Cerebellar nuclear complex (tissue), 1 donor: ENCODE results near the gene TNNI2.
"Not testable (repeated sequence)": the region's sequence is repeated elsewhere in the genome, so short reads cannot be mapped to it uniquely, and the experiment has no call there.

Experiments
- DNase-seq, 2 experiments: peaks; one replicate each; lab custom pipeline; 2025; lab: John Stamatoyannopoulos, UW

TNNI2 gene

GRCh38 chr11:1862588-1863351 is 24.0 kb downstream of the TNNI2 start:
- DNase-seq, result no peak

- DNase-seq, result no peak
These were observed 24.8 kb downstream of the TNNI2 start for GRCh38 chr11:1863352-1864216.

GRCh38 chr11:1864231-1864630 is 25.4 kb downstream of the TNNI2 start:
- no peak for DNase-seq

GRCh38 chr11:1864831-1865665 is 26.3 kb downstream of the TNNI2 start:
- DNase-seq, result no peak

GRCh38 chr11:1866226-1866625 is 27.4 kb downstream of the TNNI2 start:
- no peak for DNase-seq

- no peak for DNase-seq
These were observed 28.0 kb downstream of the TNNI2 start for GRCh38 chr11:1866776-1867175.

- DNase-seq, result no peak
These were observed 28.6 kb downstream of the TNNI2 start for GRCh38 chr11:1867381-1867780.

GRCh38 chr11:1868056-1868635 is 29.4 kb downstream of the TNNI2 start:
- DNase-seq, result no peak

- DNase-seq, result no peak
These were observed 30.0 kb downstream of the TNNI2 start for GRCh38 chr11:1868636-1869291.

GRCh38 chr11:1869427-1870325 is 30.9 kb downstream of the TNNI2 start:
- DNase-seq, result no peak

GRCh38 chr11:1870326-1870696 is 31.5 kb downstream of the TNNI2 start:
- no peak for DNase-seq

- DNase-seq, result no peak
These were observed 32.1 kb downstream of the TNNI2 start for GRCh38 chr11:1870721-1871466.

GRCh38 chr11:1871531-1871930 is 32.8 kb downstream of the TNNI2 start:
- DNase-seq, result no peak

- no peak for DNase-seq
These were observed 33.6 kb downstream of the TNNI2 start for GRCh38 chr11:1872267-1872985.

GRCh38 chr11:1873048-1873812 is 34.4 kb downstream of the TNNI2 start:
- DNase-seq, result no peak

GRCh38 chr11:1873813-1874150 is 35.0 kb downstream of the TNNI2 start:
- DNase-seq, result not testable (repeated sequence)

- not testable (repeated sequence) for DNase-seq
These were observed 35.8 kb downstream of the TNNI2 start for GRCh38 chr11:1874441-1875092.
